Dedifferentiated amniotic fluid mesenchymal stem cell (primary cell): Measurements from ENCODE around the gene PTGDS.

Source experiments
- DNase-seq: peaks from one replicate; pipeline ENCODE4 v3.0.0-alpha.2; 2016; ENCODE audit errors: extremely low spot score

PTGDS gene

DNA sequence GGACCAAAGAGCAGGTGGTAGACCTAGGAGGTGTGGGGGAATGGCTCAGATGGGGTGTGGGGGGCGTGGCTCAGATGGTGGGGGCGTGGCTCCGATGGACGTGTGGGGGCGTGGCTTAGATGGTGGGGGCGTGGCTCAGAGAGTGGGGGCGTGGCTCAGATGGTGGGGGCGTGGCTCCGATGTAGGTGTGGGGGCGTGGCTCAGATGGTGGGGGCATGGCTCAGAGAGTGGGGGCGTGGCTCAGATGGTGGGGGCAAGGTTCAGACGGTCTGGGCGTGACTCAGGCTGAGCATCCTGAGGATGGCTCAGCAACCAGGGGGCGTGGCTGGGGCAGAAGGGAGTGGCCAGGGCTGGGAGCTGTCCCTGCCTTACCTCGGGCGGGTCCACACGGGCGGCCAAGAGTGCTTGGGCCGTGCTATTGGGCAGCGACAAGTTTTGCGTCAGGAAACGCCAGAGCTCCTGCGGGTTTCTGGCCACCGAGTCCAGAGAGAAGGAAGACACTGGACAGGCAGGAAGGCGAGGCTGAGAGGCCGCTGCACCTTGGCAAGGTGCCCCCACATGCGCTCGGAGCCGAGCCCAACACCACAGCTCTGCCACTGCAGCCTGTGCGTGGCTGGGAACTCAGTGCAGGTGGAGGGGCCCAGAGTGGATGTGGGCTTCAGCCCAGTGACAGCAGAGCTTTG, 44.8 kb downstream of the PTGDS start:
- no peak for DNase-seq

DNA sequence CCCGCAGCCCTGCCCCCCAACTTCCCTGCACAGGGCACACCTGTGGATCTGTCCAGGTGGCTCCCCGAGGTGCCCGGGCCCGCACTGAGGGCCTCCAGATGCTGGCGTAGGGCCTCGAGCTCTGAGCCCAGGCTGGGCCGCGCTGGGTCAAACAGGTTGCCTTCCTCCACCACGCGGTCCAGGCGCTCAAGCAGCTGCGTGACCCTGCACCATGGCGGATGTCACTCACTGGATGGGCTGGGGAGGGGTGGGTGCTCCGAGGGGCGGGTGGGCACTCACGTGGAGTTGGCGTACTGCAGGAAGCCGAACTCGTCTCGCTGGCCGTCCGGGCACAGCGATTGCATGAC, 45.3 kb downstream of the PTGDS start:
- DNase-seq = no peak

DNA sequence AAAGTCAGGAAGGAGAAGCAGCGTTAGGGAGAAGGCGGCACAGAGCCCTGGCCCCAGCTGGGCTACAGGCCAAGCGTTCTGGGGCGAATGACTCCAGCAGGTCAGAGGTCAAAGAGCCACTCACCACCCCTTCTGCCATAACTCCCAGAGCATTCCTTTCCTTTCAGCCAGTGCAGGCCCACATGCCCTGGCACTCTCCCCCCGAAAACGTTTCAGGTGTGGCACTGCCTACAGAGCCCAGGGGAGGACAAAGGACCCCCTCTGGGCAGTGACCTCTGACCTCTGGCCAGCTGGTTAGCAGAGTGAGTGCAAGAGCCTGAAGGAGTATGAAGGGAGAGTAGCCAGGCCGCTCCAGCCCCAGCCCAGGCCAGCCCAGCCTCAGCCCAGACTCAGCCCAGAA, 45.9 kb downstream of the PTGDS start:
- no peak for DNase-seq

DNA sequence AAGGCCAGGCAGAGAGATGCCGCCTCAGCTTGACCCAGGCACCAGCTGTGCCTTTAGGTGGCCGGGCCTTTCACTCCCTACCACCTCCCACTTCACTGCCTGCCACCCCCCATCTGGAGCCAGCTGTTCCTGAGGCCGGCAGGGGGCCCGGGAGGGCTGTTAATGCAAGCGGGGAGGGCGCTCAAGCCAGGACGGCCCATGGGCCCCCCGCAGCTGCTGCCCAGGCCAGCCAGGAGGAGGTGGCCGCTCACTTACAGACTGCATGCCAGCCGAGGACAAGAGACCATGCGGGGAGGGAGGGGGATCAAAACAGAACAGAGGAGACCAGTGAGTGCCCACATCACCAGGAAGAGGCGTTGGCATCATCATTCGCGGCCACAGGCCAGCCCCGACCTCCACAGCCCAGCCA, 46.3 kb downstream of the PTGDS start:
- no peak for DNase-seq

DNA sequence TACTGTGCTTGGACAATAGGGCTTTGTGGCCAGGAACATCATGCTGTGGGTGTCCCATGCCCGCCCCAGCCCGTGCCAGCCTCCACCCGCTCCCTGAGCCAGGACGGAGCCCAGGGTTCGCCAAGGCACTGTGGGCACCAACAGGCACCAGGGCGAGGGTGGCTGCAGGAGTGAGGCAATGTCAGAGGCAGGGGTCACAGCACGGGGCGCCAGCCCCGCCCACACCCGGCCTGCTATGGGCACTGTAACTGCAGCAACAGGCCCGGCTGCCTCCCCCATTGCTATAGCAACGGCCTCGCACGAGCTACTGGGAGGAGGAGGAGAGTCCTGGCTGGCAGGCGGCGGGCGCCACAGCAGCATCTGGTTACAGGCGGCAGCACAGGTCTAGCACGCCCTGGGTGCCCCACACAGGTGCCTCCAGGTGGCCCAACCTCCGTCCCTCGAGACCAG, 48.2 kb downstream of the PTGDS start:
- no peak for DNase-seq

DNA sequence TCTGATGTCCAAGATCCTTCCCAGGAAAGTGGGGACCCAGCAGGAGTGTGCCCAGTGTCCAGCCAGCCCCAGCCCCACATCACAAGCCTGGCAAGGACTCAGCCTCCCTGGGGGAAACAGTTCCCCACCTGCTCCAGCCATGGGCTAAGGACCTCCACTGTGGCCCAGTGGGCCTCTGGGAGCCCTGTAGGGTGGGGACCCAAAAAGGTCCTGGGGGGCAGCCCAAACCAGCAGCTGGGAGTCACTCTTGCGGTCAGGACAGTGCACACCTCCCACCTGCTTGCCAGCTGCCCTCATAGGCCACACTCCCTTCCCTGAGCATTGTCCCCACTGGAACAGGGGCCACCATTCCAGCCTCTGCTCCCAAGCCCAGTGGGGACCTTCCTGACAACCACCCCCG, 49.1 kb downstream of the PTGDS start:
- DNase-seq = no peak

DNA sequence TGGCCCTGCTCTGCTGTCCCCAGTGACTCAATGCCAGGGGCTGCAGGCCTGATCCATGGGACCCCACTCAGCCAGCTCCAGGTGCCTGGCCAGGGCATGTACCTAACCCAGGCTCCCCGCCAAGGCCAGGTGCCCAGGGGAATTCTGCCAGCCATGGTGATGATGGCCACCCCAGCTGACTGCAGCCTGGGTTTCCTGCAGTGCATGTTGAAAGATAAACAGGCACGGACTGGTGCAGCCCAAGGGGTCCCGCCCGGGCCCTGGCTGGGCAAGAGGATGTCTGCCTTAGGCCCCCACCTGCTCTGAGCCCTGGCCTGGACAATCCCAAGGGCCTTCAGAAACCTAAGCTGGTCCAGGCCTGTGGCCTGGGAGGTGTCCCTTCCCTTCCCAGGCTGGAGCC, 49.5 kb downstream of the PTGDS start:
- no peak for DNase-seq

DNA sequence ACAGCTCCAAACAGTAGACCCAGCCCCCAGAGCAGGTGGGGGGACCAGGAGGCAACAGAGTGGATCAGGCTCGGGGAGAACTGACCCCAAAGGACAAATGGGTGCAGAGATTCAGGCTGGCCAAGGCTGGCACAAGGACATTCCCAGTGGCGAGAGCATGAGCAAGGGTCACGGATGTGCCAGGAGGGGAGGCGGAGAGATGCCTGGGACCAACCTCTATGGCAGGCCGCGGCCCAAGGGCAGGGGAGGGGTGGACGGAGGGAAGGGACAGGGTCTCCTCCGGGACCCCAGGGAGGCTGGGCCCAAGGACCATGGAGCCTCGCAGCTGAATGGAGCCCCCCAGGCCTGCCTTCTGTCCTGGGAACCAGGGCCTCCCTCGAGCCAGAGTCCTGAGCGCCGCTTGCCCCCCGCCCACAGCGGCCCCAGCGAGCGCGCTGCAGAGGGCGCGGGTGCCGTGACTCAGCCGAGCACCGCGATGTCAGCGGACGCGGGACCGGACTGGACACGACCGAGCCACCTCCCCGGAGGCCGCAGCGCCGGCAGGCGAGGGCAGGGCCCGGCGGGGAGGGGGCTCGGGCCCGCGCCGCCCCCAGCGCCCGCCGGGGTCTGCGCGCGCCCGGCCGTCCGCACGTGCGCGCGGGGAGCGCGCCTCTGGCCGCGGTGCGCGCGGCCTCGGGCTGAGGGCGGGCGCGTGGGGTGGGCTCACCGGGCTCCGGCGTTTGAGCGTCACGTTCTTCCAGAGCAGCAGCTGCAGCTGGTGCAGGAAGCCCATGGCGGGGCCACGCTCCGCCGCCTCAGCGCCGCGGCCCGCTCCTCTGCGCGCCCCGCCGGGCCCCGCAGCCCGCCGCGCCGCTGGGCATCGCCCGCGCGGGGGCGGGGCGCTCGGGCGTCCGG, 50.3 kb downstream of the PTGDS start, which contains the start of gene ABCA2:
TSS of gene ABCA2 (minus strand) at position 869 of the 894 bp plus-strand sequence. CDS start at position 772, 97 bp downstream.
- no peak for DNase-seq

DNA sequence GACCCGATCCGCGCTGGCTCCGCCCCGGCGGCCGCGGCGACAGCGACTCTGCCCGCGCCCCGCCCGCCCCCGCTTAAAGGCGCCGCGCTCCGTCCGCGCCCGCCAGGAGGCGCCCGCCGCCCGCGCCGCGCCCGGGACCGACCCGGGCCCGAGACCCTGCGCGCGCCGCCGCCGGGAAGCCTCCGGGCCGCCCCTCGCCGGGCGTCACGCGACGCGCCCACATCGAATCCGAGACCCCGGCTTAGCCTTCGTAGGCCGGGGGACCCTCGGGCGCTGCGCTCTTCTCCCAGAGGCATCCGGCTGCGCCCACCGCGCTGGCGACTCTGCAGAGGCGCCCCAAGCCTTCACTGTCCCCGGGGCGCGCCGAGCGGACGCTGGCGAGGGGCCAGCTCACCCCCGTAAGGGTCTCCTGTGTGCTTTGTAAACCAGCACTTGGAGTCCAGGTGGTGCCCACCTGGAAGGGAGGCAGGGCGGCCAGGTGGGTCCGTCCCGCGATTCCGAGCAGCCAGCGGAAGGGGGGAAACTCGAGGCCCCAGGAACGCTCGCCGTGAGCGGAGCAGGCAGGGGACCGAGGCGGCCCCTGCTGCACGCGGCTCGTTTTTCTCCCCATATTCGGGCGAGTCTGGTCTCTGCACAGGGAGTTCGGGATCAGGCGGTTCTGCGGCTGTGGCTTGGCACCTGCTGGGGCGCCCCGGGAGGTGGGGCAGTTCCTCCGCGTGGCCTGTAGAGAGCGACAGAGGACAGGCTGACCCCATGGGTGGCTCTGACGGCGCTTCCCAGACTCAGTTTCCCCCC, 51.2 kb downstream of the PTGDS start:
- peak; percentile 31 for DNase-seq

DNA sequence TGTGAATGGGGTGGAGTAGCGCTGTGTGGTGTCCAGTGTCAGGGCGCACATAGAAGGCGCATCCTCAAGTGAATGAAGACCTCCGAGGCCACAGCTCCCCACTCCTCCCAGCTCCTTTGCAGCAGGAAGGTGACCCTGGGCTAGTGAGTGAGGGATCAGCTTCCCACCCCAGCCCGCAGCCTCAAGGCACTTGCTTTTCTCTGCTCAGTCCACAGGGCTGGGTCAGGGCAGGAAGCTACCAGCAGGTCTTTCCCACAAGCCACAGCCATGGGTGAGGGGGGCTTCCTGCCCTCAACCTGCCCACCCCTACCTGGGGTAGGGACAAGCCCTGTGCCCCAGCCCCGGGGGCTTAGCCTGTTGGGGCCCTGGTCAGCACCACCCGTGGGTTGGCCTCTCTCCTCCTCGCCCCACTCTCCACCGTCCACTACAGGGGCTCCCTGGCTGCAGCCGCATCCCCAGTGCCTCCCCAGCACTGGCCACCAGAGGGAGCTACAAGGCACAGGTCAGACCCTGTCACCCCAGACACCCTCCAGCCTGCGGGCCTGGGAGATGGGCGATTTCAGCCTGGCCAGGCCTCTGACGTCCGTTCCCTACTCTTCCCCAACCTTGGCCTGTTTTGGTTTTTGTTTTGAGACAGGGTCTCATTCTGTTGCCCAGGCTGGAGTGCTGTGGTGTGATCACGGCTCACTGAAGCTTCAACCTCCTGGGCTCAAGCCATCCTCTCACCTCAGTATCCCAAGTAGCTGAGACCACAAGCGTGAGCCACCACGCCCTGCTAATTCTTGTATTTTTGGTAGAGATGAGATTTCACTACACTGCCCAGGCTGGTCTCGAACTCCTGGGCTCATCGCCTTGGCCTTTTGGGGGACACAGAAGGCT, 52.0 kb downstream of the PTGDS start:
- DNase-seq = peak; percentile 40

DNA sequence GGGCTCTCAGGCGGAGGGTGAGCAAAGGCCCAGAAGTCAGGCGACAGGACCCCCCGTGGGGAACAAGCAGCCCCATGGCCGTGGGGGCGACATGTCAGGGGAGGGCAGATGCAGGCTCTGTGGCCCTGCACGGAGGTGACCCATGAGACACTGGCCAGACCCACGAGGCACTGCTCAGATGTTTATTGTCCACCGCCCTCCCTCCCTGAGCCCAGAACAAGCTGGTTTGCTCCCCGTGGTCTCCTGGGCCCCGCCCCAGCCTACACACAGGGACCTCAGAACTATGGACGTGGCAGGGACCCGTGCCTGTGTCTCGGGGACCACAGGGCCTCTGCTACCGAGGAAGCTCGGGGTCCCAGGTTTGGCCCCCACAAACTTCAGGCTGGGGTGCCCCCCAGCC, 52.7 kb downstream of the PTGDS start:
- DNase-seq = no peak

DNA sequence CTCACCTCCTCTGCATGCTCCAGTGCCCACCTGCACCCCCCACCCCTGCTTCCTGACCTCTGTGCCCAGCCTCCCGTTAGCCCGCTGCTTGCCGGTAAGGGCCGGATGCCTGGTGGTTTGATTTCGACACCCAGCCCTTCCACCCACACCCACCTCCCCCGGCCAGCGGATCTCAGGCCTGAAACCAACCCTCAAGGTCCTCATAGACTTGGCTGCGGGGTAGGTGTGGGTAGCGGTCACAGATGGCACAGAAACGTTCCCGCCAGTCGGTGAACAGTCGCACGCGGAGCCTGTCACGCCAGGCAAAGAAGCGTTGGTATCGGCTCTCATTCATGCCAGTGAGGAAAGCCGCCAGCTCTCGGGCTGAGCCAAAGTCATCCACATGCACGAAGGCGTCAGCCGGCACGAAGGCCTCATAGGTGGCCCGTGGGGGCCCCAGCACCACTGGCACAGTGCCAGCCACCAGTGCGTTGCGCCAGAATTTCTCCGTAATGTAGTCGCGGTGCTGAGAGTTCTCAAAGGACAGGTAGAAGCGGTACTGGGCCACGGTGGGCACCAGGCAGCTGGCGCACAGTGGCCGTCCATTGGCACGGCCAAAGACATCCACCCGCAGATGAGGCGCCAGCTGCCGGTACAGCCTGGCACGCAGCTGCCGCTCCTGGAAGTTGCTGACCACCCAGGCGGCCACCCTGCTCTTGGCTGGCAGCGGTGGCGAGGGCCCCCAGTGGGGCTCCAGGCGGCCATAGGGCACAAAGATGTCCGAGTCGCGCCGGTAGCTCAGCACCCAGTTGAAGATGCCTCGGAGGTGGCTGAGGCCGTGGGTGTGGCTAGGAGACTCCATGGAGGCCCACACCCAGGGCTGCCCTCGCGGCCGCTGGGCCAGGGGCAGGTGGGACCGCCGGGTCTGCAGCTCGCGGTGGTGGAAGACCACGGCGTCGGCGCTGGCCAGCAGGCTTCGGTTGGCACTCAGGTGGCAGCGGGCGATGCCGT, 53.5 kb downstream of the PTGDS start:
- DNase-seq = no peak
